GM18951 (cell line): ENCODE results near the gene DDX4.
A peak's percentile ranks its signal among the peaks of the same experiment; 100 is the strongest.

Experiments
- POLR2A ChIP-seq: IDR thresholded peaks from 4 replicates; pipeline ENCODE4 v1.6.1; 2011; ENCODE audit warnings: mild to moderate bottlenecking; ENCODE audit not compliant: insufficient read length, insufficient read depth; ENCODE audit errors: extremely low read depth
- in situ Hi-C: fragments of 300-500 bp; cut with MboI; formaldehyde crosslinking; loops from one replicate; pipeline ENCODE4 v1.12.0; 2022; ENCODE audit warnings: low sequenced_read_pairs, mixed read lengths, inconsistent platforms; ENCODE audit not compliant: unreplicated experiment

Gene DDX4

GRCh38 chr5:55711507-55712022 is 26.3 kb upstream of the DDX4 start:
- TF ChIP-seq POLR2A = no peak
- in situ Hi-C loops = loop anchor here (10.0 kb wide), 1 partner anchor 203 kb away; no protein-coding TSS in a partner anchor

GRCh38 chr5:55712023-55712859 is 25.6 kb upstream of the DDX4 start, which contains the start of gene SLC38A9:
Gene SLC38A9 (minus strand): TSS chr5:55712324. CDS start chr5:55697958, 14,366 bp downstream.
- peak; percentile 79 for TF ChIP-seq POLR2A

DNA sequence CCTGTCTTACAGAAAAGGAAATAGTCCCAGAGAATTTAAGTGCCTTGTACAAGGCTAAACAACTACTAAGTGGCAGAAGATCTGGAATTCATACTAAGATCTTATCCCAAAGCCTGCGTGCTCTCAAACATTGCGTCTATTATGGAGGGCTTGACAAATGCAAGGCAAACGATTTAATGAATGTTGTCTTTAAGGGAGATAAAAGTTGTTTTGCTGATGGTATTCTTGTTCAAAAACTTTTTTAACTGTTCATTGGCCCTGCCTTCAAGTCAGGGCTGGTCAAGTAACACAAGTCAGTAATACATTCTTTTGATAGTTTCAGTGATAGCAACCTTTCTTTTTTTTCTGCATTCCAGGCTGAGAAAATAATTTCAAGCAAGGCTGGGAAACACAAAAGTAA is 24.0 kb upstream of the DDX4 start:
- no peak for TF ChIP-seq POLR2A
- in situ Hi-C loops = loop anchor here (10.0 kb wide), 1 partner anchor 201 kb away; no protein-coding TSS in a partner anchor

More at GRCh38 chr5:55712023-55712859, 25.6 kb upstream of the DDX4 start, which contains the start of gene SLC38A9:
- in situ Hi-C loops = loop anchor here (10.0 kb wide), 1 partner anchor 203 kb away; no protein-coding TSS in a partner anchor

GRCh38 chr5:55714339-55714738 is 23.5 kb upstream of the DDX4 start:
- in situ Hi-C loops = loop anchor here (10.0 kb wide), 1 partner anchor 200 kb away; no protein-coding TSS in a partner anchor

GRCh38 chr5:55714749-55715148 is 23.1 kb upstream of the DDX4 start:
- in situ Hi-C loops = loop anchor here (10.0 kb wide), 1 partner anchor 200 kb away; no protein-coding TSS in a partner anchor
- TF ChIP-seq POLR2A = no peak

More at GRCh38 chr5:55714339-55714738, 23.5 kb upstream of the DDX4 start:
- no peak for TF ChIP-seq POLR2A

GRCh38 chr5:55715519-55716078 is 22.3 kb upstream of the DDX4 start:
- in situ Hi-C loops = loop anchor here (10.0 kb wide), 1 partner anchor 199 kb away; no protein-coding TSS in a partner anchor
- TF ChIP-seq POLR2A = no peak

DNA sequence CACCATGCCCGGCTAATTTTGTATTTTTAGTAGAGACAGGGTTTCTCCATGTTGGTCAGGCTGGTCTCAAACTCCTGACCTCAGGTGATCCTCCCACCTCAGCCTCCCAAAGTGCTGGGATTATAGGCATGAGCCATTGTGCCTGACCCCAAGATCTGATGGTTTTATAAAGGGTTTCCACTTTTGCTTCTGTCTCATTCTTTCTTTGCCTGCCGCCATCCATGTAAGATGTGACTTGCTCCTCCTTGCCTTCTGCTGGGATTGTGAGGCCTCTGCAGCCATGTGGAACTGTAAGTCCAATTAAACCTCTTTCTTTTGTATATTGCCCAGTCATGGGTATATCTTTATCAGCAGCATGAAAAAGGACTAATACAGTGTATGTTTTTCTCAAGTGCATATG is 18.8 kb upstream of the DDX4 start:
- in situ Hi-C loops = loop anchor here (10.0 kb wide), 1 partner anchor 196 kb away; no protein-coding TSS in a partner anchor

DNA sequence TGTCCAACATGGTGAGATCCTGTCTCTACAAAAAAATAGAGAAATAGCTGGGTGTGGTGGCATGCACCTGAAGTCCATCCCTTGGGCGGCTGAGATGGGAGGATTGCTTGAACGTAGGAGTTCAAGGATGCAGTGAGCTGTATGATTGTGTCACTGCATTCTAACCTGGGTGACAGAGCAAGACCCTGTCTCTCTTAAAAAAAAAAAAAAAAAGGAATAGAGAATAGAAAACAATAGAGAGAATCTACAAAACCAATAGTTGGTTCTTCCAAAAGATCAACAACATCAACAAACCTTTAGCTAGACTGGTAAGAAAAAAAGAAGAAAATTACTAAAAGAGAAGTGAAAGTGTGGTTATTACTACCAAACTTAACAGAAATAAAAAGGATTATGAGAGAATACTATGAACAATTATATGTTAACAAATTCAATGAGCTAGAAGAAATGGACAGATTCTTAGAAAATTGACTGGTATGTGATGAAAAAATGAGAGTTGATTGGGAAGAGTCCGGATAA is 17.6 kb upstream of the DDX4 start:
- no peak for TF ChIP-seq POLR2A
- in situ Hi-C loops = no loop called here

- no peak for TF ChIP-seq POLR2A
- in situ Hi-C loops = no loop called here
Observed at GRCh38 chr5:55724281-55724680, 13.6 kb upstream of the DDX4 start.

- in situ Hi-C loops = no loop called here
- TF ChIP-seq POLR2A = no peak
Observed at GRCh38 chr5:55731848-55732247, 6.0 kb upstream of the DDX4 start.

DNA sequence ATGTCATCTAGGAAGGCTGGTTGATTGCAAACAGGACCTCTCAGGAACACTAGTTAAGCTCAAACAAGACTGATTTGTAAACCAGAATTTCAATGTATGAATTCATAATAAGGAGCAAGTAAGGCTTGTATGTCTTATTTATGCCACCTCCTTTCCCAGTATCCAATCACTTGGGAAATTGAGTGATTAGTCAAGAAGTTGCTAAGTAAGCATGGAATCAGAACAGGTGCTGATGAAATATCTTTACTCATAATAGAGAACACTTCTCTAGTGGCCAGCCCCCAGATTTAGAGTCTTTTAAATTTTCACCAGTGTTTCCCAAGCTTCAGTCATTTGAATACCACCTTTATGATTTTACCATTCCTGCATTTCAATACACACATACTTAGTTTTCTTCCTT is 5.3 kb upstream of the DDX4 start:
- TF ChIP-seq POLR2A = no peak
- in situ Hi-C loops = no loop called here

DNA sequence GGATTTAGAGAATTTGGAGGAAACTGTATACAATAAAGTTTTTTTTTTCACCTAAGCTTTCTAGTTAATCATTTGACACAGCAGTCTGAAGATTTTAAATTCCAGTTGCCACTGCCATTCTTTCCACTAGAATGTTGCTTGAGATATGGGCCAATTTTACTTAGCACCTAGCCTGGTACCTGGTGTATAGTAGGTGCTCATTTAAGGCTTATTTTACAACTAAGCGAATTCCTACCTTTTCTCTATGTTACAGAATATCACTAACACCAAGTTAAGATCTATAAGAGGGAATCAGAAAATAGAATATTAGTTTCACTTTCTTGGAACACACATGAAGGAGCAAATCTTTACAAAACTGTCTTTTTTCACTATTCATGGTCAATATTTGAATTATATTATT is 3.2 kb upstream of the DDX4 start:
- in situ Hi-C loops = no loop called here
- TF ChIP-seq POLR2A = no peak

GRCh38 chr5:55742778-55743177 is 4.9 kb downstream of the DDX4 start:
- TF ChIP-seq POLR2A = no peak
- in situ Hi-C loops = no loop called here
